OCI-LY7 (cell line): Measurements from ENCODE around the gene ARID5B. TPM values are rescaled to one million over a fixed set of nuclear protein-coding genes. Genes with fewer than 3 reads are reported as not detected.
A peak's percentile ranks its signal among the peaks of the same experiment; 100 is the strongest.

ENCODE experiments used
- BruUV-seq: library from RNA; stranded (reverse); fragments of 400-500 nt; replicated peaks from 2 replicates; lab custom pipeline; 2021; lab: Mats Ljungman, UMichigan
- CTCF ChIA-PET: fragments of 300-600 bp; sonication (Branson Sonifier 250); formaldehyde crosslinking; loops from one replicate; lab custom pipeline; 2022; ENCODE audit warnings: antibody characterized with exemption; ENCODE audit not compliant: unreplicated experiment; lab: Charles Lee
- POLR2A ChIA-PET: fragments of 300-600 bp; sonication (Branson Sonifier 250); formaldehyde crosslinking; loops from one replicate; lab custom pipeline; 2022; ENCODE audit warnings: antibody characterized with exemption; lab: Charles Lee
- DNase-seq: peaks from one replicate; pipeline ENCODE4 v3.0.0-alpha.2; 2015; ENCODE audit warnings: low spot score
- H2AFZ ChIP-seq: fragments of 200-600 bp; sonication (generic), shearing (Covaris generic); 2 replicates; pipeline ENCODE4 v1.6.1; 2014; ENCODE audit warnings: mild to moderate bottlenecking, antibody characterized with exemption, low read length, moderate library complexity
- H3K27ac ChIP-seq: fragments of 200-600 bp; sonication (generic); 2 replicates; pipeline ENCODE4 v1.5.1; 2014; ENCODE audit warnings: mixed run types, low read depth, mild to moderate bottlenecking, moderate library complexity, low read length, inconsistent platforms; ENCODE audit not compliant: poor library complexity, severe bottlenecking
- H3K36me3 ChIP-seq: fragments of 200-600 bp; sonication (generic); 2 replicates; pipeline ENCODE4 v1.6.1; 2014; ENCODE audit warnings: mild to moderate bottlenecking, antibody characterized with exemption, low read length, moderate library complexity, mixed read lengths; ENCODE audit not compliant: insufficient read depth
- H3K4me1 ChIP-seq: fragments of 200-600 bp; sonication (generic); 2 replicates; pipeline ENCODE4 v1.5.1; 2014; ENCODE audit warnings: mild to moderate bottlenecking, low read length; ENCODE audit not compliant: insufficient read depth, poor library complexity, severe bottlenecking
- H3K4me2 ChIP-seq: fragments of 200-600 bp; sonication (generic); 2 replicates; pipeline ENCODE4 v1.6.1; 2014; ENCODE audit warnings: mild to moderate bottlenecking, low read length
- H3K4me3 ChIP-seq: fragments of 200-600 bp; sonication (generic); 2 replicates; pipeline ENCODE4 v1.5.1; 2014; ENCODE audit warnings: mild to moderate bottlenecking, low read depth, low read length; ENCODE audit not compliant: poor library complexity, severe bottlenecking
- H3K79me2 ChIP-seq: fragments of 200-600 bp; sonication (generic); 2 replicates; pipeline ENCODE4 v1.6.1; 2016; ENCODE audit warnings: low read depth, mild to moderate bottlenecking, low read length, moderate library complexity, mixed read lengths; ENCODE audit not compliant: insufficient read depth
- H3K9me2 ChIP-seq: fragments of 200-600 bp; sonication (generic); 2 replicates; pipeline ENCODE4 v1.6.1; 2016; ENCODE audit warnings: mild to moderate bottlenecking, low read length, mixed read lengths; ENCODE audit not compliant: insufficient read depth
- H3K9me3 ChIP-seq: fragments of 200-600 bp; sonication (generic); 2 replicates; pipeline ENCODE4 v1.6.1; 2014; ENCODE audit warnings: mild to moderate bottlenecking, mixed run types, low read length, mixed read lengths
- H4K20me1 ChIP-seq: fragments of 200-600 bp; sonication (generic); 2 replicates; pipeline ENCODE4 v1.6.1; 2014; ENCODE audit warnings: mild to moderate bottlenecking, antibody characterized with exemption, low read length, moderate library complexity, mixed read lengths; ENCODE audit not compliant: insufficient read depth
- EZH2phosphoT487 ChIP-seq: fragments of 200-600 bp; sonication (generic); IDR thresholded peaks from 2 replicates; pipeline ENCODE4 v1.6.1; 2018; ENCODE audit warnings: low read depth, borderline replicate concordance, mild to moderate bottlenecking, mixed run types, antibody characterized with exemption, low read length, moderate library complexity, mixed read lengths
- intact Hi-C: fragments of 100-400 bp; cut with micrococcal nuclease; formaldehyde crosslinking; loops from one replicate; pipeline ENCODE4 v1.10.0; 2022; ENCODE audit not compliant: unreplicated experiment
- total RNA-seq, 2 experiments: library from RNA; depleted of rRNA in 1 of 2; stranded (reverse); fragments of >200 nt in 1 of 2; shearing (Covaris generic) in 1 of 2; gene quantifications; 2 replicates each; pipeline ENCODE4 v1.2.3, GENCODE V29; 2014 to 2022
- TF ChIP-seq, protein P1 (sequence below): fragments of 200-600 bp; sonication (generic); conservative IDR thresholded peaks from 2 replicates; pipeline ENCODE4 v1.5.1; 2014; ENCODE audit warnings: mild to moderate bottlenecking, antibody characterized with exemption, low read length, moderate library complexity, mixed read lengths

ARID5B gene
- total RNA-seq, 2 experiments from 2014 or later = 38.0 to 56.7 TPM

- Histone ChIP-seq H3K9me2 (no peaks in the 10 kb centered on the region), H3K4me2 (peak overlapping the region; percentile 64), H2AFZ (peak overlapping the region; percentile 69; the same call in 1 of the 2 replicates), H3K9me3 (no peaks in the 10 kb centered on the region), H3K27ac (peak overlapping the region; percentile 88), H3K4me1 (peaks cover 88% of the 10 kb centered on the region), H3K4me3 (peak overlapping the region; percentile 47), H3K36me3 (peaks cover 64% of the 10 kb centered on the region), H4K20me1 (no peaks in the 10 kb centered on the region), H3K79me2 (peaks cover 71% of the 10 kb centered on the region; the same call in 1 of the 2 replicates)
- POLR2A ChIA-PET = interaction anchor here (1.4 to 2.5 kb wide), 2 partner anchors 39 to 52 kb away, joined by 3 to 9 read pairs; no protein-coding TSS in a partner anchor
- CTCF ChIA-PET = no interaction called here
- TF ChIP-seq EZH2phosphoT487 = no peak
- TF ChIP-seq, protein P1, sequence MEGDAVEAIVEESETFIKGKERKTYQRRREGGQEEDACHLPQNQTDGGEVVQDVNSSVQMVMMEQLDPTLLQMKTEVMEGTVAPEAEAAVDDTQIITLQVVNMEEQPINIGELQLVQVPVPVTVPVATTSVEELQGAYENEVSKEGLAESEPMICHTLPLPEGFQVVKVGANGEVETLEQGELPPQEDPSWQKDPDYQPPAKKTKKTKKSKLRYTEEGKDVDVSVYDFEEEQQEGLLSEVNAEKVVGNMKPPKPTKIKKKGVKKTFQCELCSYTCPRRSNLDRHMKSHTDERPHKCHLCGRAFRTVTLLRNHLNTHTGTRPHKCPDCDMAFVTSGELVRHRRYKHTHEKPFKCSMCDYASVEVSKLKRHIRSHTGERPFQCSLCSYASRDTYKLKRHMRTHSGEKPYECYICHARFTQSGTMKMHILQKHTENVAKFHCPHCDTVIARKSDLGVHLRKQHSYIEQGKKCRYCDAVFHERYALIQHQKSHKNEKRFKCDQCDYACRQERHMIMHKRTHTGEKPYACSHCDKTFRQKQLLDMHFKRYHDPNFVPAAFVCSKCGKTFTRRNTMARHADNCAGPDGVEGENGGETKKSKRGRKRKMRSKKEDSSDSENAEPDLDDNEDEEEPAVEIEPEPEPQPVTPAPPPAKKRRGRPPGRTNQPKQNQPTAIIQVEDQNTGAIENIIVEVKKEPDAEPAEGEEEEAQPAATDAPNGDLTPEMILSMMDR = no peak
- DNase-seq = peak; percentile 51
- intact Hi-C loops = no loop called here
- TSS peak; percentile 24 for BruUV-seq
Measured at GRCh38 chr10:61941202-61941681, 39.7 kb downstream of the ARID5B start.

DNA sequence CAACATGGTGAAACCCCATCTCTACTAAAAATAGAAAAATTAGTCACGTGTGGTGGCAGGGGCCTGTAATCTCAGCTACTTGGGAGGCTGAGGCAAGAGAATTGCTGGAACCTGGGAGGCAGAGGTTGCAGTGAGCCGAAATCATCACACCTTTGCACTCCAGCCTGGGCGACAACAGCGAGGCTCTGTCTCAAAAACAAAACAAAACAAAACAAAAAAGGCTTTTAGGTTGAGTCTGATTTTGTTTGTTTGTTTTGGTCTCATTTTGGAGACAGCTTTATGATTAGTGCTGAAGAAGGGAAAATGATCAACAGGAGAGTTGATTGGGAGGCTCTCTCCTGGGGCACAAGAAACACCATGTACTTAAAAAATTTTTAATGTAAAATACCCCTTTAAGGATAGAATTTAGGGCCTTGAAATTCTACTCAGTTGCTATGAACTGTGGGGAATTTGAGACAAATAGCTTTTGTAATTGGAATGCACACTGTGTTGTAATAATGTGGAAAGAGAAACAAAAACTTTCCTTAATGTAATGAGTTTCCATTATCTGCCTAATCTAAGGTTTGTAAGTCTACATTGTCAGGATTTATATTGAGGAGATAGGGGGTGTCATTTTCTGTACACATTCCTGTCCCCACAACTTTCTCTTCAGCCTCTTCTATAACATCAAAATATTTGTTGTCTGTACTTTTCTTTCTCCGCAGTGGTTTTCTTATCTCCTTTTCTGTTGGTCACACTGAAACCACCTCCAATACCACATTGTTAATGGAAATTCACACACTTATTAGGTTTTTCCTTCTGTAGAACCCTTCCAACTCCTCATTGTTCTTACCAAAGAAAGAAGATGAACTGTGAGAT is 41.3 kb downstream of the ARID5B start:
- Histone ChIP-seq H3K36me3 (peaks cover 80% of the 10 kb centered on the region), H3K9me2 (no peaks in the 10 kb centered on the region), H2AFZ (peak overlapping the region; percentile 24; the same call in 1 of the 2 replicates), H3K27ac (peak overlapping the region; percentile 88), H3K9me3 (0 out of 2 replicates have a peak, but pooled peaks cover 1% of the 10 kb centered on the region), H3K4me3 (peak overlapping the region; percentile 30), H4K20me1 (no peaks in the 10 kb centered on the region), H3K4me2 (peak overlapping the region; percentile 59), H3K4me1 (peaks cover 77% of the 10 kb centered on the region), H3K79me2 (peaks cover 70% of the 10 kb centered on the region; the same call in 1 of the 2 replicates)
- intact Hi-C loops = loop anchor here (1.0 to 2.0 kb wide), 2 partner anchors 18 to 43 kb away; no protein-coding TSS in a partner anchor
- CTCF ChIA-PET = interaction anchor here (0.7 kb wide), 1 partner anchor 13 kb away, joined by 6 read pairs; no protein-coding TSS in a partner anchor
- DNase-seq = no peak
- no TSS peak for BruUV-seq
- POLR2A ChIA-PET = interaction anchor here (0.6 to 4.7 kb wide), 17 partner anchors 9 to 1199 kb away, joined by 3 to 38 read pairs (median 5); partner anchors contain the start of gene ARID5B
- TF ChIP-seq, protein P1 = no peak
- no peak for TF ChIP-seq EZH2phosphoT487
